ENCODE data around the gene TMSB4Y.

DNA sequence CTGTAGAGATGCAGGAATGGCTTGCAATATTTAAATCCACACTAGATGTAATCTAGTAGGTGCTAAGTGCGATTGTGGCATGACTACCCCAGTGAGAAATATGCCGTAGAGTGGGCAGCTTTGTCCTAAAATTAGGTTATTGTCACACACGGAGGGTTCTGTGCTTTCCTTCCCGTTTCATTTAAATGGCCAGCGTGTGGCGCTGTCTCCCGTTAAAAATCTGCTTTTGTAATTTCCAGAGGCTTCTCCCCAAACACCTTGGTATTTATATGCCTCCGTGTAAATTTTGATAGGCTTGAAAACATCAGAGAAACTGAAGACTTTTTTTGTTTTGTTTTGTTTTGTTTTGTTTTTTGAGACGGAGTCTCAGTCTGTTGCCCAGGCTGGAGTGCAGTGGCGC is 34.9 kb downstream of the TMSB4Y start:
- TF ChIP-seq, protein P1, sequence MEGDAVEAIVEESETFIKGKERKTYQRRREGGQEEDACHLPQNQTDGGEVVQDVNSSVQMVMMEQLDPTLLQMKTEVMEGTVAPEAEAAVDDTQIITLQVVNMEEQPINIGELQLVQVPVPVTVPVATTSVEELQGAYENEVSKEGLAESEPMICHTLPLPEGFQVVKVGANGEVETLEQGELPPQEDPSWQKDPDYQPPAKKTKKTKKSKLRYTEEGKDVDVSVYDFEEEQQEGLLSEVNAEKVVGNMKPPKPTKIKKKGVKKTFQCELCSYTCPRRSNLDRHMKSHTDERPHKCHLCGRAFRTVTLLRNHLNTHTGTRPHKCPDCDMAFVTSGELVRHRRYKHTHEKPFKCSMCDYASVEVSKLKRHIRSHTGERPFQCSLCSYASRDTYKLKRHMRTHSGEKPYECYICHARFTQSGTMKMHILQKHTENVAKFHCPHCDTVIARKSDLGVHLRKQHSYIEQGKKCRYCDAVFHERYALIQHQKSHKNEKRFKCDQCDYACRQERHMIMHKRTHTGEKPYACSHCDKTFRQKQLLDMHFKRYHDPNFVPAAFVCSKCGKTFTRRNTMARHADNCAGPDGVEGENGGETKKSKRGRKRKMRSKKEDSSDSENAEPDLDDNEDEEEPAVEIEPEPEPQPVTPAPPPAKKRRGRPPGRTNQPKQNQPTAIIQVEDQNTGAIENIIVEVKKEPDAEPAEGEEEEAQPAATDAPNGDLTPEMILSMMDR (IDR thresholded peaks at IDR 0.05), result peak; percentile 41
- TF ChIP-seq, protein P2, sequence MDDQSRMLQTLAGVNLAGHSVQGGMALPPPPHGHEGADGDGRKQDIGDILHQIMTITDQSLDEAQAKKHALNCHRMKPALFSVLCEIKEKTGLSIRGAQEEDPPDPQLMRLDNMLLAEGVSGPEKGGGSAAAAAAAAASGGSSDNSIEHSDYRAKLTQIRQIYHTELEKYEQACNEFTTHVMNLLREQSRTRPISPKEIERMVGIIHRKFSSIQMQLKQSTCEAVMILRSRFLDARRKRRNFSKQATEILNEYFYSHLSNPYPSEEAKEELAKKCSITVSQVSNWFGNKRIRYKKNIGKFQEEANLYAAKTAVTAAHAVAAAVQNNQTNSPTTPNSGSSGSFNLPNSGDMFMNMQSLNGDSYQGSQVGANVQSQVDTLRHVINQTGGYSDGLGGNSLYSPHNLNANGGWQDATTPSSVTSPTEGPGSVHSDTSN (IDR thresholded peaks at IDR 0.05), result no peak
- TF ChIP-seq JUNB (IDR thresholded peaks at IDR 0.05) (no peak), EP300 (IDR thresholded peaks at IDR 0.05) (no peak), KDM5A (IDR thresholded peaks at IDR 0.05) (no peak), POLR2A (IDR thresholded peaks at IDR 0.05; ENCODE audit: low read length) (no peak), CHD2 (IDR thresholded peaks at IDR 0.05; ENCODE audit: low read length, partially characterized antibody) (no peak)
- TF ChIP-seq, protein P3, sequence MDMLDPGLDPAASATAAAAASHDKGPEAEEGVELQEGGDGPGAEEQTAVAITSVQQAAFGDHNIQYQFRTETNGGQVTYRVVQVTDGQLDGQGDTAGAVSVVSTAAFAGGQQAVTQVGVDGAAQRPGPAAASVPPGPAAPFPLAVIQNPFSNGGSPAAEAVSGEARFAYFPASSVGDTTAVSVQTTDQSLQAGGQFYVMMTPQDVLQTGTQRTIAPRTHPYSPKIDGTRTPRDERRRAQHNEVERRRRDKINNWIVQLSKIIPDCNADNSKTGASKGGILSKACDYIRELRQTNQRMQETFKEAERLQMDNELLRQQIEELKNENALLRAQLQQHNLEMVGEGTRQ (IDR thresholded peaks at IDR 0.05), result no peak

Data from A549 (cell line).